Left lung (tissue), 10 donors: ENCODE measurements around the gene TNFRSF12A. TPM values are rescaled to one million over a fixed set of nuclear protein-coding genes. Genes with fewer than 3 reads are reported as not detected.

Experiments
- ATAC-seq: fragments of 200-7000 bp; cut with Tn5 transposase; one replicate; pipeline ENCODE4 v1.9.1; 2020; ENCODE audit warnings: moderate library complexity
- DNase-seq, 4 donors: peaks; one replicate each; pipeline ENCODE4 v3.0.0-alpha.2; 2013 to 2020
- H3K27ac ChIP-seq, 2 donors: fragments of 200-600 bp; sonication (generic) in 1 of 2; one replicate each; pipeline versions ENCODE4 v1.5.0 to v1.8.0; 2020 to 2021
- H3K27me3 ChIP-seq, 2 donors: fragments of 200-600 bp; sonication (generic) in 1 of 2; one replicate each; pipeline versions ENCODE4 v1.5.0 to v1.8.0; 2020 to 2021
- H3K36me3 ChIP-seq, 2 donors: fragments of 200-600 bp; sonication (generic) in 1 of 2; one replicate each; pipeline versions ENCODE4 v1.5.0 to v1.8.0; 2020 to 2021
- H3K4me1 ChIP-seq, 2 donors: fragments of 200-600 bp; one replicate each; pipeline ENCODE4 v1.8.0; 2021
- H3K4me3 ChIP-seq, 2 donors: fragments of 200-600 bp; sonication (generic) in 1 of 2; one replicate each; pipeline versions ENCODE4 v1.5.0 to v1.8.0; 2020 to 2021; ENCODE audit warnings: mild to moderate bottlenecking in 1 of 2
- H3K9me3 ChIP-seq, 2 donors: fragments of 200-600 bp; sonication (generic) in 1 of 2; one replicate each; pipeline versions ENCODE4 v1.5.0 to v1.8.0; 2020 to 2021
- intact Hi-C, 2 donors: fragments of 100-400 bp; cut with DNase I; formaldehyde crosslinking; loops; one replicate each; pipeline versions ENCODE4 v1.11.2 to v1.14.2; 2022
- polyA plus RNA-seq, 6 donors: library from polyadenylated mRNA; unstranded; fragments of 120-200 nt; gene quantifications; one replicate each; pipeline ENCODE4 v1.2.1, GENCODE V29; 2013; ENCODE audit not compliant: insufficient read length in 6 of 6
- total RNA-seq, 2 donors: library from RNA; stranded (reverse); fragmentation: NEBNext Ultra II Directional; extraction: Animal tissue kit (Norgen Biotek cat#: 25700); gene quantifications; one replicate each; pipeline ENCODE4 v1.2.1, GENCODE V29; 2021
- TF ChIP-seq, protein P1 (sequence below), 2 donors: fragments of 200-600 bp; sonication (generic) in 1 of 2; IDR thresholded peaks; one replicate each; pipeline versions ENCODE4 v1.5.0 to v1.8.0; 2021; ENCODE audit warnings: antibody characterized with exemption in 2 of 2
- donor health status: DM: no; HTN: yes; CAD: no.
- donor health status: DM: no; HTN: no; CAD: no.

The TNFRSF12A gene
- total and polyA plus RNA-seq, 8 donors: 2.6 to 126 (median 4.8) TPM

DNA sequence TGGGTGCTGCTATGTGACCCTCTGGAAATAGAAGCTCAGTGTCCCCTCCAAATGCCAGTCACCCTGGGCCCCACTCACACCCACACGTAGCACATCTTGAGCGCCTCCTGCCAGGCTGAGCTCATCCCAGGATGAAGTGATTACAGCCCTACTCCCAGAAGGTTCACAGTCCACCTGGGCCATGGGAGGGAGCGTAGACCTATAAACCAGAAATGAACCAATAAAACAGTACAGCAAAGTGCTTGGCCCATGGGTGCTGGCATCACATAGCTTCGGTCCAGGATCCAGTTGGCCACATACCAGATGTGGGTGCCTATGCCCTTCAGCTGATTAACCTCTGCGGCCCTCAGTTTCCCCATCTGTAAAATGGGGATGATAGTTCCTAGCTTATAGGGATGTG lies 18.7 kb downstream of the TNFRSF12A start:
- no peak for ATAC-seq
- Histone ChIP-seq H3K27ac (no peak overlapping the region), H3K9me3 (no peaks in the 10 kb centered on the region), H3K4me3 (no peak overlapping the region), H3K4me1 (peaks cover 0 to 19% of the 10 kb centered on the region in 2 donors), H3K27me3 (peaks cover 39 to 98% of the 10 kb centered on the region in 2 donors), H3K36me3 (no peaks in the 10 kb centered on the region)
- DNase-seq: no peak
- TF ChIP-seq, protein P1, sequence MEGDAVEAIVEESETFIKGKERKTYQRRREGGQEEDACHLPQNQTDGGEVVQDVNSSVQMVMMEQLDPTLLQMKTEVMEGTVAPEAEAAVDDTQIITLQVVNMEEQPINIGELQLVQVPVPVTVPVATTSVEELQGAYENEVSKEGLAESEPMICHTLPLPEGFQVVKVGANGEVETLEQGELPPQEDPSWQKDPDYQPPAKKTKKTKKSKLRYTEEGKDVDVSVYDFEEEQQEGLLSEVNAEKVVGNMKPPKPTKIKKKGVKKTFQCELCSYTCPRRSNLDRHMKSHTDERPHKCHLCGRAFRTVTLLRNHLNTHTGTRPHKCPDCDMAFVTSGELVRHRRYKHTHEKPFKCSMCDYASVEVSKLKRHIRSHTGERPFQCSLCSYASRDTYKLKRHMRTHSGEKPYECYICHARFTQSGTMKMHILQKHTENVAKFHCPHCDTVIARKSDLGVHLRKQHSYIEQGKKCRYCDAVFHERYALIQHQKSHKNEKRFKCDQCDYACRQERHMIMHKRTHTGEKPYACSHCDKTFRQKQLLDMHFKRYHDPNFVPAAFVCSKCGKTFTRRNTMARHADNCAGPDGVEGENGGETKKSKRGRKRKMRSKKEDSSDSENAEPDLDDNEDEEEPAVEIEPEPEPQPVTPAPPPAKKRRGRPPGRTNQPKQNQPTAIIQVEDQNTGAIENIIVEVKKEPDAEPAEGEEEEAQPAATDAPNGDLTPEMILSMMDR (IDR thresholded peaks at IDR 0.05): no peak
- intact Hi-C loops: no loop called here

DNA sequence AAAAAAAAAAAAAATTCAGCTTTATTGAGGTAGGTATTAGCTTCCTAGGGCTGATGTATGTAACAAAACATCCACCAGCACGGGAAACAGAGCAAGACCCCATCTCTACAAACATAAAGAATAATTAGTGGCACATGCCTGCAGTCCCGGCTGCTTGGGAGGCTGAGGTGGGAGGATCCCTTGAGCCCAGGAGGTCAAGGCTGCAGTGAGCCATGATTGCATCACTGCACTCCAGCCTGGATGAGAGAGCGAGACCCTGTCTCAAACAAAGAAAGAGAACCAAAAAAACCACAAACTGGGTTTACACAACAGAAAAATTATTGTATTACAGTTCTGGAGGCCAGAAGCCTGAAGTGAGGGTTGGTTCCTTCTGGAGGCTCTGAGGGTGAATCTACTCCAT lies 22.2 kb downstream of the TNFRSF12A start:
- ATAC-seq: no peak
- intact Hi-C loops: no loop called here
- Histone ChIP-seq H3K27me3 (peaks cover 54 to 98% of the 10 kb centered on the region in 2 donors), H3K36me3 (no peaks in the 10 kb centered on the region), H3K4me1 (peaks cover 15 to 23% of the 10 kb centered on the region in 2 donors), H3K27ac (no peak overlapping the region), H3K9me3 (no peaks in the 10 kb centered on the region), H3K4me3 (no peak overlapping the region)
- TF ChIP-seq, protein P1 (IDR thresholded peaks at IDR 0.05): no peak
- DNase-seq: no peak

DNA sequence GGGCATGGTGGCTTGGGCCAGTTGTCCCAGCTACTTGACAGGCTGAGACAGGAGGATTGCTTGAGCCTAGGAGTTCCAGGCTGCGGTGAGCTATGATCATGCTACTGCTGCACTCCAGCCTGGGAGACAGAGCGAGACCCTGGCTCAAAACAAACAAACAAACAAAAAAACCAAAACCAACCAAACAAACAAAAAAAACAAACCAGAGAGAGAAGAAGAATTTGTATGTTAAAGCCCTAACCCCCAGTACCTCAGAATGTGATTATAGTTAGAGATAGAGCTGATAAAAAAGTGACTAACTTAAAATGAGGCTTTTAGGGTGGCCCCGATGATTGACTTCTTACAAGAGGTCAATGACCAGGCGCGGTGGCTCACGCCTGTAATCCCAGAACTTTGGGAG lies 24.5 kb downstream of the TNFRSF12A start:
- no peaks in the 10 kb centered on the region for H3K9me3 ChIP-seq
- no peaks in the 10 kb centered on the region for H3K36me3 ChIP-seq
- intact Hi-C loops: no loop called here
- DNase-seq (no peak), ATAC-seq (no peak)
- TF ChIP-seq, protein P1 (IDR thresholded peaks at IDR 0.05): no peak
- H3K4me1 ChIP-seq: peaks cover 15 to 42% of the 10 kb centered on the region in 2 donors
- H3K4me3 ChIP-seq: peak overlapping the region in 1 of 2 donors; percentile 61
- H3K27ac ChIP-seq: no peak overlapping the region
- H3K27me3 ChIP-seq: peaks cover 51 to 98% of the 10 kb centered on the region in 2 donors

DNA sequence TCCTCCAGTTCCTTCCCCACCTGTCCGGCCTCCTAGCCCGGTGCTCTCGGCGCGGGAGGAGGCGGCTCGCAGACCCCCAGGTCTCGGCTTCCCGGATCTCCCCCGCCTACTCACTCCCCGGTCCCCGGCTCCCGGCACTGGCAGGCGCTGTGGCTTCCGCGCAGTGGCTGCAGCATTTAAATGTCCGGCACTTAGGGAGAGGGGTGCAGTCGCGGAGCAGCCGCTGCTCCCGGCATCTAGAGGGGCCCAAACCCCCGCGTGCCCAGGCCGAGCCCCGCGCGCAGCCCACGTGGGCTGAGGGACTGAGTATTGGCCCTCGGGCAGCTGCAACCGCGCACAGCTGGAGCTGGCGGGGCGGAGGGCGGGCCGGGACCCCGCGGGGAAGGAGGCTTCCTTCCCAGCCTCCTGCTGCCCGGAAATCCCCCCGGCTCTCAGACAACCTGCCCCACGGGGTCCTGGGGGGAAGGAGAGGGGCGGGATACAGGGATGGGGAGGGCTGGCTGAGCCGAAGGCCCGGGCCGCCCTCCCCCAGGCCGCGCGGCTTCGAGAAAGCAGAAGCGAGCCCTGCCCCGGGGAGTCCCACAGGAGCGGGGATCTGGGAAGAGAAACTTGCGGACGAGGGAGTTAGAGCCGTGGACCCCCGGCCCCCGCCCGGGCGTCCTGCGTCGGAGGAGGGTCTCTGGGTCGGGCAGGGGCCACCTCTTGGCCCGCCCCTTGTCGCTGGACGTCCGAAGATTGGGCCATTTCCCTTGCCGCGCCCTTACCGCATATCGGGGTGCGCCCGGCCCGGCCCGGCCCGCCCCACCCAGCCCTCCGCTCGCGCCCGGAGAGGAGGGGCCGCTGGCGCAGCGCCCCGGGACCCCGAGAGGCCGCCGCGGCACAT lies 25.8 kb downstream of the TNFRSF12A start, which contains the start of gene MMP25:
Gene MMP25 (plus strand): TSS at position 804 of the 883 bp plus-strand sequence. CDS start 357 bp downstream, outside the sequence.
- H3K36me3 ChIP-seq: no peaks in the 10 kb centered on the region
- peak within 1 kb of the TSS in 1 of 2 donors; percentile 86 for H3K27ac ChIP-seq
- DNase-seq (peak in 2 of 4 donors; percentile 51 to 93), ATAC-seq (peak; percentile 64)
- H3K4me3 ChIP-seq: peak within 1 kb of the TSS; percentile 25 to 61
- no peaks in the 10 kb centered on the region for H3K9me3 ChIP-seq
- intact Hi-C loops: no loop called here
- H3K4me1 ChIP-seq: peaks cover 15 to 52% of the 10 kb centered on the region in 2 donors
- peaks cover 55 to 92% of the 10 kb centered on the region in 2 donors for H3K27me3 ChIP-seq
- TF ChIP-seq, protein P1 (IDR thresholded peaks at IDR 0.05): no peak
